DND-41 (cell line): ENCODE measurements around the gene INKA1.
"Not testable (repeated sequence)": the region's sequence is repeated elsewhere in the genome, so short reads cannot be mapped to it uniquely, and the experiment has no call there.

ENCODE experiments used
- ATAC-seq: fragments of 200-7000 bp; cut with Tn5 transposase; 3 replicates; pipeline ENCODE4 v1.9.1; 2021; ENCODE audit warnings: low read depth; ENCODE audit not compliant: insufficient read depth
- DNase-seq: peaks from one replicate; pipeline ENCODE4 v3.0.0-alpha.2; 2020
- H2AFZ ChIP-seq: 2 replicates; pipeline ENCODE4 v1.6.0; 2012; ENCODE audit warnings: low read depth, low read length
- H3K27ac ChIP-seq: 2 replicates; pipeline ENCODE4 v1.5.1; 2012; ENCODE audit warnings: low read length, inconsistent platforms
- H3K27me3 ChIP-seq: fragments of 200-600 bp; sonication (generic); 2 replicates; pipeline ENCODE4 v1.6.0; 2012; ENCODE audit warnings: low read length, mild to moderate bottlenecking, inconsistent platforms; ENCODE audit not compliant: insufficient read depth, poor library complexity
- H3K36me3 ChIP-seq: 2 replicates; pipeline ENCODE4 v1.5.1; 2012; ENCODE audit warnings: low read length, inconsistent platforms; ENCODE audit not compliant: insufficient read depth
- H3K4me1 ChIP-seq: 2 replicates; pipeline ENCODE4 v1.5.1; 2012; ENCODE audit warnings: mild to moderate bottlenecking, low read length; ENCODE audit not compliant: insufficient read depth
- H3K4me2 ChIP-seq: 2 replicates; pipeline ENCODE4 v1.6.0; 2012; ENCODE audit warnings: mild to moderate bottlenecking, moderate library complexity, low read length, inconsistent platforms; ENCODE audit not compliant: insufficient read depth
- H3K4me3 ChIP-seq, 2 experiments: fragments of 200-600 bp in 1 of 2; shearing (Covaris generic) in 1 of 2; 2 replicates each; pipeline ENCODE4 v1.5.1; 2012 to 2016; ENCODE audit warnings: inconsistent platforms in 2 of 2, low read length in 2 of 2, mild to moderate bottlenecking in 2 of 2, low read depth in 1 of 2, moderate library complexity in 1 of 2
- H3K79me2 ChIP-seq: 2 replicates; pipeline ENCODE4 v1.6.0; 2012; ENCODE audit warnings: low read length, inconsistent platforms; ENCODE audit not compliant: insufficient read depth
- H3K9ac ChIP-seq: 2 replicates; pipeline ENCODE4 v1.6.0; 2012; ENCODE audit warnings: low read depth, mild to moderate bottlenecking, inconsistent platforms, low read length, moderate library complexity
- H3K9me3 ChIP-seq: 2 replicates; pipeline ENCODE4 v1.5.1; 2012; ENCODE audit warnings: low read length, moderate library complexity, mild to moderate bottlenecking, inconsistent platforms; ENCODE audit not compliant: insufficient read depth, severe bottlenecking
- H4K20me1 ChIP-seq: 2 replicates; pipeline ENCODE4 v1.6.0; 2012; ENCODE audit warnings: low read length; ENCODE audit not compliant: insufficient read depth
- CTCF ChIP-seq: IDR thresholded peaks from 2 replicates; pipeline ENCODE4 v1.5.1; 2012; ENCODE audit warnings: borderline replicate concordance, low read length, moderate library complexity, mild to moderate bottlenecking; ENCODE audit not compliant: poor library complexity, severe bottlenecking; ENCODE audit errors: extremely low read depth
- EZH2 ChIP-seq: IDR thresholded peaks from 3 replicates; pipeline ENCODE4 v1.6.1; 2012; ENCODE audit warnings: borderline replicate concordance, low read depth, mild to moderate bottlenecking, moderate library complexity, low read length, inconsistent platforms; ENCODE audit not compliant: severe bottlenecking

INKA1 gene

GRCh38 chr3:49772703-49773102, 30.4 kb upstream of the INKA1 start:
- DNase-seq, result no peak
- Histone ChIP-seq H3K79me2 (peaks cover 95% of the 10 kb centered on the region), H3K4me1 (no peaks in the 10 kb centered on the region), H3K9ac (no peak overlapping the region), H4K20me1 (peaks cover 50% of the 10 kb centered on the region), H3K27ac (no peak overlapping the region), H3K4me3 (no peak overlapping the region), H2AFZ (no peak overlapping the region), H3K9me3 (no peaks in the 10 kb centered on the region), H3K27me3 (no peaks in the 10 kb centered on the region), H3K36me3 (peaks cover 35% of the 10 kb centered on the region), H3K4me2 (no peak overlapping the region)
- TF ChIP-seq CTCF (no peak), EZH2 (no peak)
- no peak for ATAC-seq

GRCh38 chr3:49775538-49775937, 27.5 kb upstream of the INKA1 start:
- no peak for DNase-seq
- no peak overlapping the region for H2AFZ ChIP-seq
- no peaks in the 10 kb centered on the region for H3K9me3 ChIP-seq
- H3K27me3 ChIP-seq, result no peaks in the 10 kb centered on the region
- H3K4me3 ChIP-seq, result no peak overlapping the region
- H3K36me3 ChIP-seq, result peaks cover 38% of the 10 kb centered on the region
- TF ChIP-seq EZH2, result no peak
- TF ChIP-seq CTCF, result no peak
- H3K9ac ChIP-seq, result no peak overlapping the region
- peaks cover 95% of the 10 kb centered on the region for H3K79me2 ChIP-seq
- peaks cover 53% of the 10 kb centered on the region for H4K20me1 ChIP-seq
- H3K27ac ChIP-seq, result no peak overlapping the region
- 0 out of 2 replicates have a peak, but pooled peaks cover 3% of the 10 kb centered on the region for H3K4me1 ChIP-seq
- H3K4me2 ChIP-seq, result no peak overlapping the region
- ATAC-seq, result no peak

- Histone ChIP-seq H3K79me2 (peaks cover 94% of the 10 kb centered on the region), H3K36me3 (peaks cover 38% of the 10 kb centered on the region), H4K20me1 (peaks cover 52% of the 10 kb centered on the region)
- not testable (repeated sequence) for H3K27me3 ChIP-seq, H3K4me2 ChIP-seq, H3K9ac ChIP-seq, H3K9me3 ChIP-seq, H3K27ac ChIP-seq, DNase-seq, ATAC-seq, H3K4me1 ChIP-seq, H2AFZ ChIP-seq, H3K4me3 ChIP-seq
Observed at GRCh38 chr3:49776101-49776500, 27.0 kb upstream of the INKA1 start.

GRCh38 chr3:49779358-49780079, 23.5 kb upstream of the INKA1 start:
- H3K27me3 ChIP-seq, result no peaks in the 10 kb centered on the region
- peaks cover 98% of the 10 kb centered on the region for H3K79me2 ChIP-seq
- no peak overlapping the region for H3K27ac ChIP-seq
- TF ChIP-seq CTCF (no peak), EZH2 (no peak)
- no peak overlapping the region for H2AFZ ChIP-seq
- ATAC-seq, result no peak
- no peaks in the 10 kb centered on the region for H3K9me3 ChIP-seq
- no peak overlapping the region for H3K9ac ChIP-seq
- peaks cover 26% of the 10 kb centered on the region for H3K4me1 ChIP-seq
- peaks cover 38% of the 10 kb centered on the region for H4K20me1 ChIP-seq
- H3K4me2 ChIP-seq, result no peak overlapping the region
- H3K4me3 ChIP-seq, result no peak overlapping the region
- no peak for DNase-seq
- peaks cover 52% of the 10 kb centered on the region for H3K36me3 ChIP-seq
